Measurements from ENCODE around the gene ABLIM3.

ABLIM3 gene

GRCh38 chr5:149172261-149172660 is 31.0 kb downstream of the ABLIM3 start:
- peaks cover 3% of the 10 kb centered on the region for H3K27me3 ChIP-seq (ENCODE audit: insufficient read depth, poor library complexity, severe bottlenecking)
- TF ChIP-seq GABPA (IDR thresholded peaks at IDR 0.05; ENCODE audit: low read depth) = no peak
- TF ChIP-seq CTCF (IDR thresholded peaks at IDR 0.05; ENCODE audit: insufficient read depth, low read length) = no peak
- no peak for TF ChIP-seq REST (IDR thresholded peaks at IDR 0.05; ENCODE audit: insufficient replicate concordance, low read depth)
- no peak for TF ChIP-seq SPI1 (IDR thresholded peaks at IDR 0.05; ENCODE audit: borderline replicate concordance, low read depth)
- no peak for TF ChIP-seq POLR2AphosphoS5 (IDR thresholded peaks at IDR 0.05; ENCODE audit: low read depth)
- no peak overlapping the region for H3K4me3 ChIP-seq (replicated peaks; ENCODE audit: insufficient read depth, low read length)
- no peak overlapping the region for H3K27ac ChIP-seq (replicated peaks)
- DNase-seq (ENCODE audit: low read depth in 1 of 2, low spot score in 1 of 2) = no peak

DNA sequence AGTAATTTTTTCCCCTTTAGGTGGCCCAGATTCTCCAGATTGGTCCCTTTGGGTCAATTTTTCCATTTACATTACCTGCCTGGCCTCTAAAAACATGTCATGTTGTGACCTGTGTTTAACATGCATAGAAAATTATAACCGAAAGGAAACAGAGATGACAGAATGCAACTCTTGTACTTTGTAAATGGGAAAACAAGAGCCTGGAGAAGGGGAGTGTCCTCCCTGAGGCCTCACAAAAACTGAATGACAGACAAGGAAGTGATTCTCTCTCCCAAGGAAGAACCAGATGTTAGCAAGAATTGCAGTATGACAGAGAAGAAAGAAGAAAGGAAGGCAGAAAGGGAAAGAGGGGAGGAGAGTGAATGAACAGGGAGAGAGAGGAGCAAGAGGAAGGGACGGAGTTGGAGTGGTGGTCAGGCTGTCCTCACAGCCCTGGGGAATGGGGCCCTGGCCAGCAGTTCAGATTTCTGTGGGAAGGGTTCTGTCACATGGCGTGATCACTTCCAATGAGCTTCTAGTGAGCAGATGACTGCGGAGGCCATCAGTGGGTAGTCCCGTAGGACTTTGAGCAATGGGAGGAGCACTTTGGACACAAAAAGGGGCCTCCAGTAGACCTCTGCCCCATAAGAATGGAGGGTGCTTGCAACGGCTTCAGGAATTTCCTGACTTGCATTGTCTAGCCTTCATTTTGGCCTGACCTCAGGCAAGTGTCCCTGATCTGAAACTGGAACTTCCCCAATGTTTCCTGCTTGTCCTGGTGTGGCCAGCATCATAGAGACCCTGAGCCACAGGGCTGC is 31.6 kb downstream of the ABLIM3 start:
- Histone ChIP-seq H3K4me3 (replicated peaks; ENCODE audit: insufficient read depth, low read length) (no peak overlapping the region), H3K27ac (replicated peaks) (no peak overlapping the region), H3K27me3 (ENCODE audit: insufficient read depth, poor library complexity, severe bottlenecking) (no peaks in the 10 kb centered on the region)
- DNase-seq (ENCODE audit: low read depth in 1 of 2, low spot score in 1 of 2) = no peak
- TF ChIP-seq REST (IDR thresholded peaks at IDR 0.05; ENCODE audit: insufficient replicate concordance, low read depth) = no peak
- TF ChIP-seq GABPA (IDR thresholded peaks at IDR 0.05; ENCODE audit: low read depth) = no peak
- TF ChIP-seq CTCF (IDR thresholded peaks at IDR 0.05; ENCODE audit: insufficient read depth, low read length) = no peak
- no peak for TF ChIP-seq POLR2AphosphoS5 (IDR thresholded peaks at IDR 0.05; ENCODE audit: low read depth)
- TF ChIP-seq SPI1 (IDR thresholded peaks at IDR 0.05; ENCODE audit: borderline replicate concordance, low read depth) = no peak

DNA sequence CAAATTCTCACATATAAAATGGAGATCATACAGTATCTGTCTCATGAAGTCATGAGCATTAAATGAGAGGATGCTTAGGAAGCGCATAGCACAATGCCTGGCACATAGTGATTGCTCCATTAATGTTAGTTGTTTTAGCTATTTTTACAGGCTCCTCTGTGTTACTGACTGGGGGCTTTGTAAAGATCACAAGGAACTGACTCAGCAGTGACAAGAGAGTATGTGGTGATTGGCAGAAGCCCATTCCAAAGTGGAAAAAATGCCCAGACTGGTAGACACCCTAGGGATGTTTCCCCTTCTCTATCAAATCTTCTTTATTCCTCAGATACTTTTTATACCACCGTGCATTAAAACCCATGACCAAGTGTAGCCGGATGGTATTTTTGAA is 33.5 kb downstream of the ABLIM3 start:
- no peak overlapping the region for H3K27ac ChIP-seq (replicated peaks)
- no peak for TF ChIP-seq GABPA (IDR thresholded peaks at IDR 0.05; ENCODE audit: low read depth)
- H3K4me3 ChIP-seq (replicated peaks; ENCODE audit: insufficient read depth, low read length) = no peak overlapping the region
- peaks cover 10% of the 10 kb centered on the region for H3K27me3 ChIP-seq (ENCODE audit: insufficient read depth, poor library complexity, severe bottlenecking)
- no peak for DNase-seq (ENCODE audit: low read depth in 1 of 2, low spot score in 1 of 2)

DNA sequence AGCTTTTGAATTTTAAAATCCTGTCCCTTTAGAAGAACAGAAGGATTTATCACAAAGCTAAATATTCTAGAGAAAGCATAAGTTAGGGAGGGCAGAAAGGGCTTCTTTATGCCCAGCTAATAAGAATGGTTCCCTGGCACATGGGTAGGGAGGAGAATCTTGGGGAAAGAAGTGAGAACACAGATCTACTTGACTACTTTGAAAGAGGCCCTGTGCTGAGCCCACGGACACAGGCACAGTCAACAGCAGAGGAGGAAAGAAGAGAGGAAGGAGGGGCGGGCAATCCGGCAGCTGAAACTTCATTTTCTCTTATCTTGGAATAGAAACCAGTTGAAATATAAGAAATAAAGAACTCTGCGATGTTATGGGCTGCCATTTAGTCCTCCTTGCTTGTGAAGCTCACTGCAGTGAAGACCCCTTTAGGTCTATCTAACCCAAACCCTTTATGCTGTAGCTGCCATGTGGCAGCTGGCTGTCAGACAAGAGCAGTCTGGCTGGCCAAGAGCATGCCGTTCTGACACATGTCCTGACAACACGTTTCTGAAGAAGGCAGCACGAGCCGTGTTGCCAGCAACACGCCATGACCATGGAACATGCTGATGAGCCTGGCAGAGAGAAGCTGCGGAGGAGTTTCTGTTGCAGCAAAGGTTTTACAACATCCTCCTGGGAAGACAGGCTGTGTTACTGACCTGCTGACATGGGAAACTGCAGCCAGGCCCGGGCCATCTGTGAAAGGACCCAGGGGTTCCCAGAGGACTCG is 34.2 kb downstream of the ABLIM3 start:
- DNase-seq (ENCODE audit: low read depth in 1 of 2, low spot score in 1 of 2) = no peak
- peaks cover 10% of the 10 kb centered on the region for H3K27me3 ChIP-seq (ENCODE audit: insufficient read depth, poor library complexity, severe bottlenecking)
- no peak overlapping the region for H3K27ac ChIP-seq (replicated peaks)
- TF ChIP-seq GABPA (IDR thresholded peaks at IDR 0.05; ENCODE audit: low read depth) = no peak
- TF ChIP-seq CTCF (IDR thresholded peaks at IDR 0.05; ENCODE audit: insufficient read depth, low read length) = no peak
- no peak for TF ChIP-seq REST (IDR thresholded peaks at IDR 0.05; ENCODE audit: insufficient replicate concordance, low read depth)
- no peak for TF ChIP-seq SPI1 (IDR thresholded peaks at IDR 0.05; ENCODE audit: borderline replicate concordance, low read depth)
- TF ChIP-seq POLR2AphosphoS5 (IDR thresholded peaks at IDR 0.05; ENCODE audit: low read depth) = no peak
- H3K4me3 ChIP-seq (replicated peaks; ENCODE audit: insufficient read depth, low read length) = no peak overlapping the region
